OCI-LY3 (cell line): Measurements from ENCODE around the gene AKT1S1.

ENCODE experiments used
- CTCF ChIP-seq: fragments of 200-600, 300-600 bp; sonication (generic); IDR thresholded peaks from 2 replicates; pipeline ENCODE4 v1.5.1; 2014; ENCODE audit warnings: antibody characterized with exemption, low read length, low read depth
- EZH2phosphoT487 ChIP-seq: fragments of 200-600 bp; shearing (Covaris generic); IDR thresholded peaks from 2 replicates; pipeline ENCODE4 v1.6.1; 2018; ENCODE audit warnings: antibody characterized with exemption, mixed run types, low read depth

DNA sequence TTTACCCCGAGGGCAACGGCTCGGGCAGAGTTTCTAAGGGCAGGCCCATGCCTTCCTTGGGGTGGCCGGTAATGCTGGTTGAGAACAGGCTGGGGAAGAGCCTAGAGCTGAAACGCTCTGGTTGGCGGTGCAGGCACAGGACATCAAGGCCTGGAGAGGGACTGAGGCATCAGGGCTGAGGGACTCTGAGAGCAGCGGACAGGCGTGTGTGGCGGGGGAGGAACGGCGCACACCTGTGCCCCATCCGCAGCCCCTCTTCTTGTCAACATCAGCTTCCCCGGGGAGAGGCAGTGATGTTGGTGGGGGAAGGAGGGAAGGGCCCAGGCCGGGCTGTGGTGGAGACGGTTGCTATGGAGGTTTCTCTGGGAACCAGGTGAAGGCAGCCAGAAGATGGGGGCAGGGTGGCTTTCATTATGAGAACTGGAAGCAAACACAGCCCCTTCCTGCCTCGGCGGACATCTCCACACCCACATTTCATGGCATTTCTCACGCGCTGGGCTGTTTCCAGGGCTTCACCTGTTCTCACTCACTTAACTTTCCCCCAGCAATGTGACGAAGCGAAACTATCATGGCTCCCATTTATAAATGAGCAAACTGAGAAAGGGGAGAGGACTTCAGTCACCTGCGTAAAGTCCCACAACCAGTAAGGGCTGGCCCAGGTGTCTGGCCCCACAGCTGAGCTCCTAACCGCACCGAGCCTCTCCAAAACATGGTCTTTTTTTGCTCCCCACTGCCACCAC, 43.6 kb upstream of the AKT1S1 start:
- no peak for TF ChIP-seq CTCF
- no peak for TF ChIP-seq EZH2phosphoT487
